Measurements from ENCODE around the gene HSF2.

DNA sequence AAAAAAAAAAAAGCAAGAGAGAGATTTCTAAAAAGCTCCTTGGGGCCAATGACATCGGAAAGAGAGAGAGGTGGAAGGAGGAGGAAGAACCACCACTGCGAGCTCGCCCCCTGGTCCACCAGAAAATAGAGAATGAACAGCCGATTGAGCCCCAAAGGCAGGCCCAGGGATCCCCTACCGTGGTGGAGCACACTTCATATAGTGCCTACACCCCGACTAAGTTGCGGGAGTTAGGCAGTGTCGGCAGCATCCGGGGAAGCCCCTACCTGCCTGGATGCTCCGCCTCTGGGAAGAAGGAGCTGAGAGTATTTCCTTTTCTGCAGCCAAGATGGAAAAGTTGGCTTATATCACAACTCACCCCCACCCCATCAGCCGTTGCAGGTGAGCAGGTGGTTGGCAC lies 38.6 kb upstream of the HSF2 start:
- TF ChIP-seq, protein P1, sequence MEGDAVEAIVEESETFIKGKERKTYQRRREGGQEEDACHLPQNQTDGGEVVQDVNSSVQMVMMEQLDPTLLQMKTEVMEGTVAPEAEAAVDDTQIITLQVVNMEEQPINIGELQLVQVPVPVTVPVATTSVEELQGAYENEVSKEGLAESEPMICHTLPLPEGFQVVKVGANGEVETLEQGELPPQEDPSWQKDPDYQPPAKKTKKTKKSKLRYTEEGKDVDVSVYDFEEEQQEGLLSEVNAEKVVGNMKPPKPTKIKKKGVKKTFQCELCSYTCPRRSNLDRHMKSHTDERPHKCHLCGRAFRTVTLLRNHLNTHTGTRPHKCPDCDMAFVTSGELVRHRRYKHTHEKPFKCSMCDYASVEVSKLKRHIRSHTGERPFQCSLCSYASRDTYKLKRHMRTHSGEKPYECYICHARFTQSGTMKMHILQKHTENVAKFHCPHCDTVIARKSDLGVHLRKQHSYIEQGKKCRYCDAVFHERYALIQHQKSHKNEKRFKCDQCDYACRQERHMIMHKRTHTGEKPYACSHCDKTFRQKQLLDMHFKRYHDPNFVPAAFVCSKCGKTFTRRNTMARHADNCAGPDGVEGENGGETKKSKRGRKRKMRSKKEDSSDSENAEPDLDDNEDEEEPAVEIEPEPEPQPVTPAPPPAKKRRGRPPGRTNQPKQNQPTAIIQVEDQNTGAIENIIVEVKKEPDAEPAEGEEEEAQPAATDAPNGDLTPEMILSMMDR (IDR thresholded peaks at IDR 0.05), result no peak
- TF ChIP-seq EZH2 (IDR thresholded peaks at IDR 0.05; ENCODE audit: borderline replicate concordance, insufficient read depth, low read depth, low read length, poor library complexity, severe bottlenecking), result no peak

Data from B cell (primary cell).